GM21360 (cell line): Measurements from ENCODE around the gene PDE4D.
"Not testable (repeated sequence)": the region's sequence is repeated elsewhere in the genome, so short reads cannot be mapped to it uniquely, and the experiment has no call there.

Source experiments
- ATAC-seq: cut with Tn5 transposase; IDR thresholded peaks from one replicate; pipeline ENCODE4 v1.9.1; 2021; ENCODE audit warnings: mild to moderate bottlenecking, moderate library complexity; ENCODE audit not compliant: unreplicated experiment

The PDE4D gene

GRCh38 chr5:59390074-59390659, 503.4 kb downstream of the PDE4D start:
- ATAC-seq, result no peak

GRCh38 chr5:59387127-59387526, 506.4 kb downstream of the PDE4D start:
- ATAC-seq, result no peak

- no peak for ATAC-seq
These were observed 507.8 kb downstream of the PDE4D start for GRCh38 chr5:59385700-59386099.

- ATAC-seq, result peak; percentile 92
These were observed 513.1 kb downstream of the PDE4D start for GRCh38 chr5:59380350-59380951.

- not testable (repeated sequence) for ATAC-seq
These were observed 519.5 kb downstream of the PDE4D start for GRCh38 chr5:59374036-59374435.

- ATAC-seq, result no peak
These were observed 521.9 kb downstream of the PDE4D start for GRCh38 chr5:59371525-59372127.

- no peak for ATAC-seq
These were observed 524.6 kb downstream of the PDE4D start for GRCh38 chr5:59368951-59369350.

GRCh38 chr5:59367791-59368394, 525.6 kb downstream of the PDE4D start:
- no peak for ATAC-seq

GRCh38 chr5:59366784-59367183, 526.7 kb downstream of the PDE4D start:
- no peak for ATAC-seq

GRCh38 chr5:59362438-59362837, 531.1 kb downstream of the PDE4D start:
- no peak for ATAC-seq

- no peak for ATAC-seq
These were observed 532.1 kb downstream of the PDE4D start for GRCh38 chr5:59361454-59361853.

- ATAC-seq, result no peak
These were observed 533.4 kb downstream of the PDE4D start for GRCh38 chr5:59360130-59360555.

GRCh38 chr5:59358005-59358861, 535.3 kb downstream of the PDE4D start:
- no peak for ATAC-seq

GRCh38 chr5:59357381-59357977, 536.0 kb downstream of the PDE4D start:
- no peak for ATAC-seq

- no peak for ATAC-seq
These were observed 536.6 kb downstream of the PDE4D start for GRCh38 chr5:59356813-59357380.

GRCh38 chr5:59354811-59355210, 538.7 kb downstream of the PDE4D start:
- ATAC-seq, result no peak

GRCh38 chr5:59354274-59354673, 539.3 kb downstream of the PDE4D start:
- no peak for ATAC-seq

- ATAC-seq, result no peak
These were observed 542.3 kb downstream of the PDE4D start for GRCh38 chr5:59351076-59351794.

GRCh38 chr5:59348189-59348588, 545.3 kb downstream of the PDE4D start:
- ATAC-seq, result no peak

GRCh38 chr5:59346982-59347381, 546.5 kb downstream of the PDE4D start:
- no peak for ATAC-seq
